WI38 (cell line): ENCODE data around the gene ABCC5.
A peak's percentile ranks its signal among the peaks of the same experiment; 100 is the strongest.
"Not testable (repeated sequence)": the region's sequence is repeated elsewhere in the genome, so short reads cannot be mapped to it uniquely, and the experiment has no call there.

Source experiments
- H3K4me3 ChIP-seq: 2 replicates; pipeline ENCODE4 v1.5.1; 2011; ENCODE audit warnings: low read depth, mild to moderate bottlenecking, control low read depth, low read length
- CTCF ChIP-seq: IDR thresholded peaks from 2 replicates; pipeline ENCODE4 v1.5.1; 2012; ENCODE audit warnings: low read depth, mild to moderate bottlenecking, control low read depth, low read length

The ABCC5 gene

GRCh38 chr3:184045995-184046394 lies 28.3 kb upstream of the ABCC5 start:
- TF ChIP-seq CTCF = no peak
- no peak overlapping the region for H3K4me3 ChIP-seq

- TF ChIP-seq CTCF = no peak
Measured at GRCh38 chr3:184042617-184043016, 24.9 kb upstream of the ABCC5 start.

GRCh38 chr3:184040010-184040409 lies 22.3 kb upstream of the ABCC5 start:
- TF ChIP-seq CTCF = peak; percentile 51
- no peak overlapping the region for H3K4me3 ChIP-seq

More at GRCh38 chr3:184042617-184043016, 24.9 kb upstream of the ABCC5 start:
- no peak overlapping the region for H3K4me3 ChIP-seq

GRCh38 chr3:184039414-184039813 lies 21.7 kb upstream of the ABCC5 start:
- TF ChIP-seq CTCF = no peak
- no peak overlapping the region for H3K4me3 ChIP-seq

GRCh38 chr3:184038307-184038706 lies 20.6 kb upstream of the ABCC5 start:
- H3K4me3 ChIP-seq = not testable (repeated sequence)

GRCh38 chr3:184037816-184038215 lies 20.1 kb upstream of the ABCC5 start:
- TF ChIP-seq CTCF = no peak
- no peak overlapping the region for H3K4me3 ChIP-seq

GRCh38 chr3:184031187-184031792 lies 13.6 kb upstream of the ABCC5 start, which contains the start of gene HTR3D:
Gene HTR3D (plus strand): TSS chr3:184031742. CDS start chr3:184031742, 0 bp downstream.
- no peak within 1 kb of the TSS for H3K4me3 ChIP-seq
- no peak for TF ChIP-seq CTCF

- H3K4me3 ChIP-seq = no peak overlapping the region
- TF ChIP-seq CTCF = no peak
Measured at GRCh38 chr3:184030536-184030935, 12.9 kb upstream of the ABCC5 start.
